NCI-H1092 (cell line): ENCODE data around the gene OSBPL6.
A peak's percentile ranks its signal among the peaks of the same experiment; 100 is the strongest.

ENCODE experiments used
- DNase-seq: peaks from one replicate; lab custom pipeline; 2025; lab: John Stamatoyannopoulos, UW

OSBPL6 gene

GRCh38 chr2:178271629-178272333, 77.5 kb downstream of the OSBPL6 start:
- DNase-seq: no peak

GRCh38 chr2:178273787-178274360, 79.6 kb downstream of the OSBPL6 start:
- no peak for DNase-seq

DNA sequence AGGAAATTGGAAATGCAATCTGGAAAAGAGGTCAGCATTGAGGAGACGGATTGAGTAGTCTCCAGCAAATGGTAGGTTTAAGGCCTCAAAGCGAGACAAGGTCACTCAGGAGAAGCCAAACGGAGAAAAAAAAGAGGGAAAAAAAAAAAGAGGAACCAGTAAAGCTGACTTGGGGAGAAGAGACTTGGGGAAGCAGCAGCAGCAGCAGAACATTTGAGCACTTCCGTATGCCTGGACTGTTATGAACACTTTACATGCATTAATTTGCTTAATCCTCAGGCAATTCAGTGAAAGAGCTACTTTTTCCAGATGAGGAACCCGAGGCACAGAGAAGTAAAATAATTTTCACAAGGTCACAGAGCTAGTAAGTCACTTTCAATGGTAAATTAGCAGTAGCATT, 81.3 kb downstream of the OSBPL6 start:
- no peak for DNase-seq

DNA sequence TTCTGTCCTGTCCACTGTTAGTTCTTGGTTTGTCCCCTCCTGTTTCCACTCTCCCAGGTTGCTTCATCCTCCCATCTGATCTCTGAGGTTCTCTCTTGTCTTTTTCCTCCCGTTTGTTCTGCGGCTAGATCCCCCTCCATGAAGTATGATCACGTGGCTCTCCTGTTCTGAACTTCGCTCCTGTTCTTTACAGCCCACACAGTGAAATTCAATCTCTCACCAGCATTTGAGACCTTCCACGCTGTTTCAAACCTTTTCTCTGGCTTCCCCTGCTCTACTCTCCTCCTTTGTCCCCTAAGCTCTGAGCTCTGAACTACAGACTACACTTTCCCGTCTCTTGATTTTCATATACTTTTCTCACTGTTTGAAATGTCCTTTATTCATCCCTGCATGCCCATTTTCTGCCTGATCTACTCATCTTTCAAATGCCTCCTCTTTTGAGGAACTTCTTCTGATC, 83.5 kb downstream of the OSBPL6 start:
- DNase-seq: no peak

DNA sequence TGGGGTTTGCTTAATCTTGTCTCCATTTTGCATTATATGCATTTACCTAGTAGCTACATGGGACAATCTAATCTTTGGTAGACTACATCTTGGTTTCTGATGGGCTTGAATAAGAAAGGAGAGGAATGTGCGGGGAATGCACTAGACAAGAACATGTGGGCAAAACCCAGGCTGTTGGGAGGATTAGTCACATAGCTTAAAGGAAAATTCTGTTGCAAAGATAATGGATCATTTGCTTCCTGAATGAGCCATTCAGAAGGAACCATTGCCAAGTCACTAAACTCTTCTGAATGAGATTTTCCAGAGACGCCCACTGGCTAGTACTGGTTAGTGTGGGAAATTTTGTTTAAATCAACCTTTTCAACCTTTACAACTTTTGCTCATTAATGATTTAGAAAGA, 84.8 kb downstream of the OSBPL6 start:
- no peak for DNase-seq

- DNase-seq: no peak
These were observed 85.3 kb downstream of the OSBPL6 start for GRCh38 chr2:178279636-178280035.

DNA sequence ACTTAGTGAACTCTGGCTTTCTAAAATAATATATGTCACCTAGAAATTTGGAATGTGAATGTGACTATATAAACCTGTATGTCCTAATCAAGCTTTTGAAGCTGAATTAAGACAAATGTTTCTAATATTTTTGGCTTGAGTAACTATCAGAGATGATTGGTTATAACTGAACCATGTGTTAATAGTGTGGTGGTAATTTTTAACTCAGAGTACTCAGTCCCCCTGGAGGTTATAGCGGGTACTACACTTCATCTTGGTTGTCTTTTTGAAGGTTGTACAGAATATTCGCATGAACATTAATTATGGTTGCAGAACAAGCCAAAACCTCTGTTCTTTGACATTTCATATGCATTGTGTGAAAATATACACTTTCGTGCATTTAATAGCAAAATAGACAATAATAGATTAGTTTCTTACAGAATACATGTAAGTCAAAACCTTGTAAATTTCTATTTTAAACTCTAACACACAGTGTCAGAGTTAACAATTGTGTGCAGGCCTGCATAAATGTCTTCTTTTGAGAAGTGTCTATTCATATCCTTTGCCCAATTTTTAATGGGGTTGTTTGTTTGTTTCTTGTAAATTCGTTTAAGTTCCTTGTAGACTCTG, 86.0 kb downstream of the OSBPL6 start:
- peak; percentile 1 for DNase-seq

GRCh38 chr2:178282075-178282815, 87.9 kb downstream of the OSBPL6 start:
- DNase-seq: no peak

DNA sequence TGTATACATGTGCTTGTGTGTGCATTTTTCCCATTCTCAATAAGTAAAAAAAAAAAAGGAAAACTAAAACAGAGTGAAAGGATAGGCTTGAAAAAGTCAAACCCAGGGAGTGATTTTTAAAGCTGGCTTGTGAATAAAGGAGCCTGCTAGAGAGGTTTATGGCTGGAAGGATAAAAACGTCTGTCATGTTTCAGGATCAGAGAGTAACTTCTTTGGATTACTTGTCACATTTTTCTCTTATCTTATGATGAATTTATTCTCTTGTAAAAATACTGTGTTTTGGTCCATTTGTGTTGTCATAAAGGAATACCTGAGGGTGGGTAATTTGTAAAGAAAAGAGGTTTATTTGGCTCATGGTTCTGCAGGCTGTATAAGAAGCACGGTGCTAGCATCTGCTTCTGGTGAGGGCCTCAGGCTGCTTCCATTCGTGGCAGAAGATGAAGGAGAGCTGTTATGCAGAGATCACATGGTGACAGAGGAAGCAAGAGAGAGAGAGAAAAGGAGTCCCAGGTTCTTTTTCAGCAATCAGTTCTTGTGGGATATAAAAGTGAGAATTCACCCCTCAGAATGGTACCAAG, 89.1 kb downstream of the OSBPL6 start:
- DNase-seq: no peak

DNA sequence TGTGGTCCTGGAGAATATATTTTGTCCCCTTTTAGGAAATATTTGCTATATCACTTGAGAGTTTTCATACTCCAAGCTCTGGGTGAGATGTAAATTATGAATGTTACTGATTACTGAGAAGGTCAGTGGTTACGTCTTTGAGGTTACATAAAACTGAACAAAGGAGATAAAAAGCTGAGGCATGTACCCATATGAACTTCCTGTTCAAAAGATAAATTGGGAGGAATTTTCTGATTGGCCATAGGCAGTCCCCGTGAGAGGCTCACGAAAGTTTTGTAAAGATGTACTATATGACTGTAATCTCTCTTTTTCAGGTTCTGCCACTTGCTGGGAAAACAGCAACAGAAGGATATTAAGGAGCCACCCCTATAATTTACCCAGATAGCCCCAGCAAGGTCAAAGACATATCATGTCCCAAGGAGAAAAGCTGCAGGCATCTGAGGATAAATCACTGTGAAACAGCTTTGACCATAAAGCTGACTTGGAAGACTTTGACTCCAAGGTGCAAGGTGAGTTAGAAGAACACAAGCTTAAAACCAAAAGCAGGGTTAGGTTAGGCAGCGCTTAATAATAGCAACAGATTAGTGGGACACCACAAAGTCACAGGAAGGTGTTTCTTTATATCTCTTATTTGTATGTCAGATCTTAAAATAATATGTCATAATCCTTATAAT, 90.4 kb downstream of the OSBPL6 start:
- DNase-seq: no peak

DNA sequence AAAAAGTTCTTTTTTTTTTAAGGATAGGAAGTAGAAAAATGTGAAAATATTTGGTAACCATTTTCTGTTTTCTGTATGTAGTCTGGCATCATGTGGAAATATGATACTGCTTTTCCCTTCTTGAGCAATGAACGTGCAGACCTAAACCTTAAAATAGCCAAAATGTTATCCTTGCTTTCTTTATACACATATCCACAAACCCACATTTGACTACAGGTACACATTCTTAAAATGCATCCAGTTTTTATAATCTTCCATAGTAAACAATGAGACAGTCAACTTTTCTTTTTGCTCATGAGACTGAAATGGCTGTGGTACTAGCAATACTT, 90.9 kb downstream of the OSBPL6 start:
- DNase-seq: no peak

DNA sequence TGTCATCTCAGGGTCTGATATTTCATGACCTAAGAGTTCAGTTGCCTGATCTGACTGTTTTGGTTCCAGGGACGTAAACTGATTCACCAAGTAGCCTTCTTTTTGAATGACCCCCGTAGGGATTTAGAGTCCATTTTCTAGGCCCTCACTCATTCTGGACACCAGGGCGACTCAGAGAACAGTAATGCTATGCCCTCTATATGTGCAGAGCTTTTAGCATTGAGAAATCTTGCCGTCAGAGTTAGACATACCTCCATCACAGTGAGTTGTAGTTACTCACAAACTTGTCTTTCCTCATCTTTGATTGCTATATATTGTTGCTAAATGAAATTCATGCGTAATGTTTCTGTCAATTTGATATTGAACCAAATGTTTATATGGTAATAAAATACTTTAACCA, 92.3 kb downstream of the OSBPL6 start:
- DNase-seq: no peak

DNA sequence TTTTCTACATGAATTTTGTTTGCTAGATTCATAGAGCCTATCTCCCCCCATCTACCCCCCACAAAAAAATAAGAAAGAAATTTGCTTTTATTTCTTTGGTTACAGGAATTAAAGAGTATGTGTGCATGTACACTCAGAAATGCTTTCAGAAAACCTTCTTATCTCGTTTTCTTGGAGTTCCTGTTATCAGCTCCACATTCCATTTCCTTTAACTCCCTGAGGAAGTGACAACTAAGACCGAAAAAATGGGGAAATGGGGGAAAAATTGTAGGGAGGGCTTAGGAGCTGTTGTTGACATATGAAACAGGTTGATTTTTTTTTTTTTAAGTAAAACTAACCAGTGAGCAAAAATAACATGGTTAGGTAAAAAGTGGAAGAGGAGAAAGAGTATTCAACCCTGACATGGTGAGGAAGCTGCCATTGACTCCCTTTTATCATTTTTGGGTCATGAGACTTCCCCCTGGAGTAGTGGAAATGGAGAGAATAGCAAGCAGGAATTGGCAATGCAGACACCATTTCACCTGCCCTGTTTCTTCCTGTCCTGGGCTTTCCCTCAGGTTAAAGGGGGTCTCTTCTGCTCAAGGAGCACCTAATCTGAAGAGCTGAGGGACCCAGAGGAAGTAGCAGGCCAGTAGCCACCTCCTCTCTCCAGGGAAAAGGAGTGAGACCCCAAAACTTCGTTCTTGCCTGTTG, 93.5 kb downstream of the OSBPL6 start:
- DNase-seq: no peak

- DNase-seq: no peak
These were observed 97.4 kb downstream of the OSBPL6 start for GRCh38 chr2:178291703-178292102.

GRCh38 chr2:178292586-178292985, 98.3 kb downstream of the OSBPL6 start:
- DNase-seq: no peak

GRCh38 chr2:178295115-178295514, 100.8 kb downstream of the OSBPL6 start:
- DNase-seq: no peak

DNA sequence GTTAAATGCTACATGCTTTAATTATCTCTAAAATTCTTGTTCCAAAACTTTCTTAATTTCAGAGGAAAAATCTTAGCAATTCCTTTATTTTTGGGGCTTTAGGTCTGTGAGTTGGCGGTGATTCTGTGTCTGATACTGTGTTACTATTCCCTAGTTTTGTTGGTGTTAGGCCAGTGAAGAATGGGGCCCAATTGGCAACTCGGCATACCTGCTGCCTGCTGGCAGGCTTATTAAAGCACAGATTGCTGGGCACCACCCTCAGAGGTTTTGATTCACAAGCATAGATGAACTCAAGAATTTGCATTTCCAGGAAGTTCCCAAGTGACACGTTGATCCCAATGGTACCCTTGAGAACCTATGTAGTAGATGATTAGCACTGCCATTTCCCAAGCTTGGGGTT, 101.6 kb downstream of the OSBPL6 start:
- DNase-seq: no peak

- DNase-seq: no peak
These were observed 102.2 kb downstream of the OSBPL6 start for GRCh38 chr2:178296394-178297090.

GRCh38 chr2:178297091-178297411, 102.7 kb downstream of the OSBPL6 start:
- DNase-seq: no peak

- DNase-seq: no peak
These were observed 104.5 kb downstream of the OSBPL6 start for GRCh38 chr2:178298785-178299212.
